HG03354 (cell line): Measurements from ENCODE around the gene PELO.
A peak's percentile ranks its signal among the peaks of the same experiment; 100 is the strongest.
"Not testable (repeated sequence)": the region's sequence is repeated elsewhere in the genome, so short reads cannot be mapped to it uniquely, and the experiment has no call there.

ENCODE experiments used
- ATAC-seq: cut with Tn5 transposase; IDR thresholded peaks from one replicate; pipeline ENCODE4 v1.9.1; 2021; ENCODE audit warnings: mild to moderate bottlenecking; ENCODE audit not compliant: unreplicated experiment, poor library complexity, severe bottlenecking

Gene PELO

GRCh38 chr5:52787600-52788504, at the start of gene PELO, which contains the start of gene ITGA1:
TSS of gene PELO (plus strand) at chr5:52787916. CDS start at chr5:52800395, 12,479 bp downstream.
TSS of gene ITGA1 (plus strand) at chr5:52787916. CDS start at chr5:52788354, 438 bp downstream.
- ATAC-seq: peak; percentile 79

- peak; percentile 67 for ATAC-seq
Observed at GRCh38 chr5:52738095-52738506, 49.6 kb upstream of the PELO start.

DNA sequence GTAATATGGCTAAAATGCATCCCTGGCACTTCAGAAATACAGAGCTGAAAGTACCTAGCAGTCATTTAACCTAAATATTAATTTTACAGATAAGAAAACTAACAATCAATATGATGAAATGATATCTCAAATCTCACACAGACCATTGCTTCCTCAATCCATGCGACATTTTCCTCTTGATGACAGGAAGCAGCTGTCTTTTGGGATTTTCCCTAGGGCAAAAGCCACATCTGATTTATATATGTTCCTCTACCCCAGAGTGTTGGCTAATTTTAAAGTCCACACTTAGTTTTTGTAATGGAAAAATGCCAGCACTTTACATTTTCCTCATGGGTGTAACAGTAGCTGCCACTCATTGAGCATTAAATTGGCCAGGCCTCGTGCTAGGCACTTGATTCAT, 47.7 kb upstream of the PELO start:
- no peak for ATAC-seq

GRCh38 chr5:52743012-52743411, 44.7 kb upstream of the PELO start:
- ATAC-seq: no peak

GRCh38 chr5:52743529-52743928, 44.2 kb upstream of the PELO start:
- ATAC-seq: no peak

GRCh38 chr5:52743970-52744369, 43.7 kb upstream of the PELO start:
- peak; percentile 76 for ATAC-seq

DNA sequence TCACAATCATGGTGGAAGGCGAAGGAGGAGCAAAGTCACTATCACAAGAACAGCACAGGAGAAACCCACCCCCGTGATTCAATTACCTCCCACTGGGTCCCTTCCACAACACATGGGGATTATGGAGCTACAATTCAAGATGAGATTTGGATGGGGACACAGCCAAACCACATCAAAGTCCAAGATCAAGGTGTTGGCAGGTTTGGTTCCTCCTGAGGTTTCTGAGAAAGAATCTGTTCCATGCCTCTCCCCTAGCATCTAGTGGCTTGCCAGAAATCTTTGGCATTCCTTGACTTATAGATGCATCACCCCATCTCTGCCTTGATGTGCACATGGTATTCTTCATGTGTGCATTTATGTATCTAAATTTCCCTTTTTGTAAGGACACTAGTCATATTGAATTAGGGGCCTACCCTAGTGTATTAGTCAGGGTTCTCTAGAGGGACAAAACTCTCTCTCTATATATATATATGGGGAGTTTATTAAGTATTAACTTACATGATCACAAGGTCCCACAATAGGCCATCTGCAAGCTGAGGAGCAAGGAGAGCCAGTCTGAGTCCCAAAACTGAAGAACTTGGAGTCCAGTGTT, 42.8 kb upstream of the PELO start:
- not testable (repeated sequence) for ATAC-seq

- no peak for ATAC-seq
Observed at GRCh38 chr5:52746539-52746938, 41.2 kb upstream of the PELO start.

- ATAC-seq: peak; percentile 50
Observed at GRCh38 chr5:52748590-52748989, 39.1 kb upstream of the PELO start.

GRCh38 chr5:52749666-52750065, 38.0 kb upstream of the PELO start:
- no peak for ATAC-seq

GRCh38 chr5:52751137-52751536, 36.6 kb upstream of the PELO start:
- no peak for ATAC-seq

DNA sequence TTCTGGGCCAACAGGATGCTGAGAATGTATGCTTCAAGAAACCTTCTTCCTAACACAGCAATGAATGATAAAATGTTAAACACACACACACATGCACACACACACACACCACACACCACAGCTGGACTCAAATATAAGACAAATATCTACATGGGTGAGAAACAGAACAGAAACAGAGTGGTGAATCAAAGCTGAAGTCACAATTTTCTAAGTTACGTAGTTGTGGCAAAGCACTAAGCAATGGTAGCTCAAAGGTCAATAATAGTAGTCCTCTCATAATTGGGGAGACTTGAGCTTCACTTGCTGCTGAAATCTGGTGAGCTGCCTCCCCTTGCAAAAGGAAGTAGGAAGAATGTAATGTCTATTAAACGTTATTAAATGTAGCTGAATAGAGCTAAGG, 33.7 kb upstream of the PELO start:
- no peak for ATAC-seq

DNA sequence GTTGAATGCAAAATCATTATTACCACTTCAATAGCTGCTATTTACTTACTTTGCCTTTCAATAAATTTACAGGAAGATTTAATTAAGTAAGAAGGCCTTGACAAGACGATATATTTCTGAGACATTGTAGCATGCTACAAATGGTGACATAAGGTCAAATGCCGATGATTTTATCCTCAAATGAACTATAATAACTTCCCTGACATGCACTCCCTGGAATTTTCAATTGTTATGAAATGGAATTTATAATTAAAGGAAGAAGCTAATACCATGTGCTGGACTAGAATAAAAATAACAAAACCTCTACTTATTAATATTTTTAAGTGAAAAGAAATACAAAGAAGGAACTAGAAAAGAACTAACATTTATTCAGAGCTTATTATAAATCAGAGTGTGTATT, 30.2 kb upstream of the PELO start:
- no peak for ATAC-seq

- no peak for ATAC-seq
Observed at GRCh38 chr5:52758014-52758413, 29.7 kb upstream of the PELO start.

DNA sequence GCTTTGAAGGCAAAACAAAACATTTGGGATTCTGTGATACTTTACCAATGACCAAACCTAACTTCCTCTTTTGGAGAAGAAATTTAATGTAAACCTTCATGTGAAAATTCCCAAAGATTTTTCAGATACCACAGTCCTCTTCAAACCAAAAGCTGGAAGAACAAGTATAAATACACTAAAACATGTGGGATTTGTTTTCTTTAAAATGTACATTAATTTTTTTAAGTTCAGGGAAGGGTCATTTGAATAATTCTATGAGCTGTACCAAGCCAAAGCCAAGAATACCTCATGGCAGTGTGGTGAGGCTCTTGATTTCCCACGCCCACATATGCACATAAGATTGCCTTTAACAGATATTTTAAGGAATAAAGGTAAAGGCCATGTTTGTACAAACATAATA, 28.4 kb upstream of the PELO start:
- no peak for ATAC-seq

DNA sequence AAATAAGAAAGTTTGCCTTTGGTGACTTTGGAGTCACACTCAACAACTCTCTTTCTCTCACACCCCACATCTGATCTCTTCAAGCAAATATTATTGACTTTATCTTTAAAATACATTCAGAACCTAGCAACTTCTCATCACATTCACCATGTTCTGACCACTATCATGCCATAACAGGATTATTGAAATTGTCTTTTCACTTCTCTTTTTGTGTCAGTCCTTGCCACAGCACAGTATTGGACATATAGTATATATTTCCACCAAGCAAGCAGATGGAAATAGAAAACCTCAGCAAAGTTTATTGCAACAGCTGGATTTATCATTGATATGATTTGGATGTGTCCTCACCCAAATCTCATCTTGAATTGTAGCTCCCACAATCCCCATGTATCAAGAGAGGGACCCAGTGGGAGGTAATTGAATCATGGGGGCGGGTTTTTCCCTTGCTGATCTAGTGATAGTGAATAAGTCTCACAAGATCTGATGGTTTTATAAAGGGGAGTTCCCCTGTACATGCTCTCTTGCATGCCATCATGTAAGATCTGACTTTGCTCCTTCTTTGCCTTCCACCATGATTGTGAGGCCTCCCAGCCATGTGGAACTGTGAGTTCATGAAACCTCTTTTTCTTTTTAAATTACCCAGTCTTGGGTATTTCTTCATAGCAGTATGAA, 26.9 kb upstream of the PELO start:
- peak; percentile 78 for ATAC-seq

DNA sequence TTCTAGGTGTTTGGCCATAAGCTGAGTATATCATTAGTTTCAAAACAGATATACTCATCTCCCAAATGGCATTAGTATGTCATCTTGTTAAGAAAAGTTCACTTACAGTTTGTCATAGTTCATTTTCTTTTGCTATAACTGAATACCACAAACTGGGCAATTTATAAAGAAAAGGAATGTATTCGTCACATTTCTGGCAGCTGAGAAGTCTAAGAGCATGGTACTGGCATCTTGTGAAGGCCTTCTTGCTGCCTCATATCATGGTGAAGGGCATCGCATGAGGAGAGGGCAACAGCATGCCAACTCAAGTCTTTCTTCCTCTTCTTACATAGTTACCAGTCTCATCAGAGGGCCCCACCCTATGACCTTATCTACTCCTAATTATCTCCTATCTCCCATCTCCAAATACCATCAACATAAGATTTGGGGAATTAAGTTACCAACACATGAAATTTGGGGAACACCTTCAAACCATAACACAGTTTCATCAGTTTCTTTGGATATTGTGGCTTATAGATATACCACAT, 20.4 kb upstream of the PELO start:
- no peak for ATAC-seq

GRCh38 chr5:52767766-52768480, 19.8 kb upstream of the PELO start:
- peak; percentile 31 for ATAC-seq

DNA sequence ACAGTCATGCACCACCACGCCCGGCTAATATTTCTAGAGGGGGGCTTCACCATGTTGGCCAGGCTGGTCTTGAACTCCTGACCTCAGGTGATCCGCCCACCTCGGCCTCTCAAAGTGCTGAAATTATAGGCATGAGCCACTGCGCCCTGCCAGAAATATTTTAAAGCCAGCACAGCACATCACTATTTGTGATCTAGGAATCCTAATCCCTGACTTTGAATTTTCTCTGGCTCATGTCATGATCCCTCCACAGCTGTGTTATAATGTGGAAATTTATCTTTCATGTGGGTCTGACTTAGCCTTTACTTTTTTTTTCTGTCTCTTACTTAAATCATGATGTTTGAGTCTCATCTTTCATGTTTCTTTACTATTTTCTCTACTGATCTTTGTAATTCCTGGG, 18.7 kb upstream of the PELO start:
- no peak for ATAC-seq
